Measurements from ENCODE around the gene HCRT. TPM values are rescaled to one million over a fixed set of nuclear protein-coding genes. Genes with fewer than 3 reads are reported as not detected.

HCRT gene
- total RNA-seq, 1 donor, result not detected

GRCh38 chr17:42163113-42163512 lies 22.1 kb downstream of the HCRT start:
- H3K27ac ChIP-seq (ENCODE audit: low read depth, low read length), result no peak overlapping the region
- H3K9me3 ChIP-seq (ENCODE audit: low read depth, low read length), result no peaks in the 10 kb centered on the region
- H3K27me3 ChIP-seq (ENCODE audit: insufficient read depth, low read length), result no peaks in the 10 kb centered on the region
- H4K20me1 ChIP-seq (ENCODE audit: insufficient read depth, low read length), result no peaks in the 10 kb centered on the region
- DNase-seq (ENCODE audit: insufficient read length, low spot score, missing footprints), result peak; percentile 88
- peak; percentile 40 for TF ChIP-seq CTCF (IDR thresholded peaks at IDR 0.05; ENCODE audit: extremely low read depth, low read depth, low read length)
- no peak overlapping the region for H2AFZ ChIP-seq (ENCODE audit: low read length)
- H3K36me3 ChIP-seq (ENCODE audit: insufficient read depth, low read length), result no peaks in the 10 kb centered on the region
- no peaks in the 10 kb centered on the region for H3K4me1 ChIP-seq (ENCODE audit: insufficient read depth, low read length)
- H3K4me3 ChIP-seq (ENCODE audit: insufficient read depth, low read length), result no peak overlapping the region
- H3K4me2 ChIP-seq (ENCODE audit: insufficient read depth, low read length), result no peak overlapping the region
- no peaks in the 10 kb centered on the region for H3K79me2 ChIP-seq (ENCODE audit: insufficient read depth, low read length)

GRCh38 chr17:42160531-42160910 lies 24.7 kb downstream of the HCRT start:
- Histone ChIP-seq H3K4me1 (ENCODE audit: insufficient read depth, low read length) (no peaks in the 10 kb centered on the region), H2AFZ (ENCODE audit: low read length) (no peak overlapping the region), H3K9me3 (ENCODE audit: low read depth, low read length) (no peaks in the 10 kb centered on the region), H3K27me3 (ENCODE audit: insufficient read depth, low read length) (no peaks in the 10 kb centered on the region), H3K4me2 (ENCODE audit: insufficient read depth, low read length) (no peak overlapping the region), H3K27ac (ENCODE audit: low read depth, low read length) (no peak overlapping the region), H4K20me1 (ENCODE audit: insufficient read depth, low read length) (no peaks in the 10 kb centered on the region), H3K36me3 (ENCODE audit: insufficient read depth, low read length) (no peaks in the 10 kb centered on the region), H3K4me3 (ENCODE audit: insufficient read depth, low read length) (no peak overlapping the region), H3K79me2 (ENCODE audit: insufficient read depth, low read length) (no peaks in the 10 kb centered on the region)
- no peak for TF ChIP-seq CTCF (IDR thresholded peaks at IDR 0.05; ENCODE audit: extremely low read depth, low read depth, low read length)
- peak; percentile 18 for DNase-seq (ENCODE audit: insufficient read length, low spot score, missing footprints)

GRCh38 chr17:42159796-42160530 lies 25.3 kb downstream of the HCRT start:
- H3K4me2 ChIP-seq (ENCODE audit: insufficient read depth, low read length), result no peak overlapping the region
- no peak for TF ChIP-seq CTCF (IDR thresholded peaks at IDR 0.05; ENCODE audit: extremely low read depth, low read depth, low read length)
- DNase-seq (ENCODE audit: insufficient read length, low spot score, missing footprints), result peak; percentile 45
- no peaks in the 10 kb centered on the region for H3K79me2 ChIP-seq (ENCODE audit: insufficient read depth, low read length)
- H3K36me3 ChIP-seq (ENCODE audit: insufficient read depth, low read length), result no peaks in the 10 kb centered on the region
- no peak overlapping the region for H2AFZ ChIP-seq (ENCODE audit: low read length)
- H3K4me1 ChIP-seq (ENCODE audit: insufficient read depth, low read length), result no peaks in the 10 kb centered on the region
- H4K20me1 ChIP-seq (ENCODE audit: insufficient read depth, low read length), result no peaks in the 10 kb centered on the region
- no peaks in the 10 kb centered on the region for H3K27me3 ChIP-seq (ENCODE audit: insufficient read depth, low read length)
- H3K9me3 ChIP-seq (ENCODE audit: low read depth, low read length), result no peaks in the 10 kb centered on the region
- H3K4me3 ChIP-seq (ENCODE audit: insufficient read depth, low read length), result no peak overlapping the region
- no peak overlapping the region for H3K27ac ChIP-seq (ENCODE audit: low read depth, low read length)

- Histone ChIP-seq H3K4me1 (ENCODE audit: insufficient read depth, low read length) (peaks cover 9% of the 10 kb centered on the region), H3K27ac (ENCODE audit: low read depth, low read length) (no peak overlapping the region), H3K79me2 (ENCODE audit: insufficient read depth, low read length) (peaks cover 41% of the 10 kb centered on the region), H3K27me3 (ENCODE audit: insufficient read depth, low read length) (no peaks in the 10 kb centered on the region), H4K20me1 (ENCODE audit: insufficient read depth, low read length) (peaks cover 23% of the 10 kb centered on the region), H3K36me3 (ENCODE audit: insufficient read depth, low read length) (peaks cover 8% of the 10 kb centered on the region), H3K4me3 (ENCODE audit: insufficient read depth, low read length) (peak overlapping the region; percentile 99), H3K4me2 (ENCODE audit: insufficient read depth, low read length) (peak overlapping the region; percentile 74), H2AFZ (ENCODE audit: low read length) (peak overlapping the region; percentile 90), H3K9me3 (ENCODE audit: low read depth, low read length) (no peaks in the 10 kb centered on the region)
- no peak for DNase-seq (ENCODE audit: insufficient read length, low spot score, missing footprints)
- TF ChIP-seq CTCF (IDR thresholded peaks at IDR 0.05; ENCODE audit: extremely low read depth, low read depth, low read length), result no peak
Measured at GRCh38 chr17:42155614-42156045, 29.6 kb downstream of the HCRT start.

Data from osteoblast (primary cell).